ENCODE data around the gene F2. TPM values are rescaled to one million over a fixed set of nuclear protein-coding genes. Genes with fewer than 3 reads are reported as not detected.

The F2 gene
- total and polyA plus RNA-seq, 2 of the 13 experiments (the other 11 are each of a cell fraction or from before 2014, with no cell fraction given) = 330 to 801 TPM

DNA sequence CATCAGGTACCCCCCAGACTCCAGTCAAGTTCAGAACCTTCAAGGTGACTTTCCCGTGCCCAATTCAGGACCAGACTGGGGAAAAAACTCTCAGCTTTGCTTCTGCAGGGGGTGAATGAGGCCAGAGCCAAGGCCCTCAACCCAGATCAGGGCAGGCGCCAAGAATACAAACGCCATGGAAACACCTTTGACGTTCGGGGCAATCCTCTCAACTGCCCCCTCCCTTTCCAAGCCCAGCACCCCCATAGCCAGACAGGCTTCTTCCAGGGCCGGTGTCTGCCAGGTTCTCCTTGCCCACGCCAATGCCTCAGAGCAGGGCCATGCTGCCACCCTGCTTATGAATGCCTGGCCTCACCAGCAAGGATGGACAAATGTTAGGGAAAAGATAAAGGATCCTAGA is 24.4 kb upstream of the F2 start (continued):
- TF ChIP-seq, protein P1, sequence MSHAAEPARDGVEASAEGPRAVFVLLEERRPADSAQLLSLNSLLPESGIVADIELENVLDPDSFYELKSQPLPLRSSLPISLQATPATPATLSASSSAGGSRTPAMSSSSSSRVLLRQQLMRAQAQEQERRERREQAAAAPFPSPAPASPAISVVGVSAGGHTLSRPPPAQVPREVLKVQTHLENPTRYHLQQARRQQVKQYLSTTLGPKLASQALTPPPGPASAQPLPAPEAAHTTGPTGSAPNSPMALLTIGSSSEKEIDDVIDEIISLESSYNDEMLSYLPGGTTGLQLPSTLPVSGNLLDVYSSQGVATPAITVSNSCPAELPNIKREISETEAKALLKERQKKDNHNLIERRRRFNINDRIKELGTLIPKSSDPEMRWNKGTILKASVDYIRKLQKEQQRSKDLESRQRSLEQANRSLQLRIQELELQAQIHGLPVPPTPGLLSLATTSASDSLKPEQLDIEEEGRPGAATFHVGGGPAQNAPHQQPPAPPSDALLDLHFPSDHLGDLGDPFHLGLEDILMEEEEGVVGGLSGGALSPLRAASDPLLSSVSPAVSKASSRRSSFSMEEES (CRISPR knock-in tag; IDR thresholded peaks at IDR 0.05) = no peak
- TF ChIP-seq ZNF552 (CRISPR knock-in tag; IDR thresholded peaks at IDR 0.05; ENCODE audit: borderline replicate concordance) (no peak), GLI4 (CRISPR knock-in tag; IDR thresholded peaks at IDR 0.05; ENCODE audit: borderline replicate concordance) (no peak), SIX1 (CRISPR knock-in tag; IDR thresholded peaks at IDR 0.05; ENCODE audit: borderline replicate concordance) (no peak)

DNA sequence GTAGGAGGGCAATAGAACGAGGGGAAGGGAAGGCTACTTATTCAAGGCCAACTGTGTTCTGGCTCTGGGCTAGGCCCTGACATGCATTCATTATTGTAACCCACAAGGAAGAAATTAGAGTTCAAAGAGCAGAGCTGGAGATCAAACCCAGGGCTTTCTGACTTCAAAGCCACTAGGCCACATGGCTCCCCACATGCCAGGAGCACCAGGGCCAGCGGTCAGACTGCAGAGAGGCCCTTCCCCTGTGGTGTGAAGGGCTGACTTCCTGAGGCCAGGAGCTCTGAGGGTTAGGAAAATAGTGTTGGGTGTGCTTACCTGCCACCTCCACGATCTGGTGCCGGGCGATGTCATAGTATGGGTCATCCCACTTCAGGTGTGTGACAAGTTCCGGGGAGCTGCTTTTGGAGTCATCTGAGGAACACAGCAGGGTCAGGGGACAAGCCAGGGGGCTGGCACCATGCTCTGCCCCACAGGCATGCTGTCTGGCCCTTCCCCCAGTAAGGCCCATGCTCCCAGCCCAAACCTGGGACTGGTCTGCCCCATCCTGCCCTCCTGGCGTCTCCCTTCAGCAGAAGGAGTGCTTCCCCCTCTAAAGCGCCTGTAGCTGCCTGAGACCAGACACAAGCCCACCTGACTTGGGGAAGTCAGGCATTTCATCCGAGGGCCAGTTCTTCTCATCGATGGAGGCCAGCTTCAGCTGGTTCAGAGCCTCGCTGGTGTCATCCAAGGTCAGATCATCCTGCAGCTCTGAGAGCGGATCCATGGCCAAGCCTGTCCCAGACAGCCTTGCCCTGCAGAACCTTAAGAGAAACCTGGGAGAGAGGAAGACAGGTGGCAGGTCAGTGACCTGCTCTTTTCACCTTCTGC is 23.4 kb upstream of the F2 start:
- FAIRE-seq = no peak
- Histone ChIP-seq H3K36me3 (replicated peaks in 1 of 2; ENCODE audit: control insufficient read depth in 1 of 2, insufficient read depth in 2 of 2, low read length in 2 of 2) (peaks cover 4 to 17% of the 10 kb centered on the region in 2 experiments; a peak in 4 of 5 replicates), H3K9me3 (ENCODE audit: low read length) (no peaks in the 10 kb centered on the region), H3K9ac (ENCODE audit: insufficient read depth, low read depth, low read length) (peak overlapping the region; percentile 42; the same call in 1 of the 2 replicates), H2AFZ (ENCODE audit: low read length) (no peak overlapping the region), H3K4me2 (ENCODE audit: low read depth, low read length) (no peak overlapping the region), H3K79me2 (ENCODE audit: insufficient read depth, low read length) (peaks cover 17% of the 10 kb centered on the region), H3K27me3 (ENCODE audit: control insufficient read depth in 1 of 2, insufficient read depth in 2 of 2, low read length in 2 of 2) (no peaks in the 10 kb centered on the region; a peak in 1 of 5 replicates), H3K4me1 (ENCODE audit: insufficient read depth, low read length) (peaks cover 81% of the 10 kb centered on the region), H3K4me3 (replicated peaks in 1 of 3; ENCODE audit: insufficient read depth in 1 of 3, low read depth in 2 of 3, low read length in 3 of 3) (no peak overlapping the region), H3K27ac (ENCODE audit: extremely low read length, insufficient read depth, low read length) (peak overlapping the region; percentile 60), H4K20me1 (ENCODE audit: insufficient read depth, low read length) (no peaks in the 10 kb centered on the region)
- in situ Hi-C loops (cut with HindIII; ENCODE audit: extremely low pct_ligation_motif_present, low pct_unique_long_range_greater_than_20kb) (no loop called here), intact Hi-C loops (cut with micrococcal nuclease; ENCODE audit: unreplicated experiment) (no loop called here)
- CTCF ChIA-PET (ENCODE audit: low intra/inter-chr PET ratio, low total read pairs) = no interaction called here
- 70% methylated on average over 8 of the region's 12 CpGs for WGBS (ENCODE audit: low lambda C conversion rate)
- BruUV-seq (replicated peaks) = no TSS peak
- DNase-seq (ENCODE audit: low spot score) = peak; percentile 71
- peak; percentile 52 for ATAC-seq
- POLR2A ChIA-PET = interaction anchor here (1.0 to 3.6 kb wide), 4 partner anchors 9 to 48 kb away, joined by 3 to 29 read pairs (median 6); partner anchors contain the start of gene F2
- no peak for TF ChIP-seq U2AF1 (optimal IDR thresholded peaks at IDR 0.05; ENCODE audit: low read depth, low read length)
- TF ChIP-seq ZSCAN30 (CRISPR knock-in tag; IDR thresholded peaks at IDR 0.05) = no peak
- no peak for TF ChIP-seq ZNF317 (CRISPR knock-in tag; IDR thresholded peaks at IDR 0.05)
- TF ChIP-seq, protein P2, sequence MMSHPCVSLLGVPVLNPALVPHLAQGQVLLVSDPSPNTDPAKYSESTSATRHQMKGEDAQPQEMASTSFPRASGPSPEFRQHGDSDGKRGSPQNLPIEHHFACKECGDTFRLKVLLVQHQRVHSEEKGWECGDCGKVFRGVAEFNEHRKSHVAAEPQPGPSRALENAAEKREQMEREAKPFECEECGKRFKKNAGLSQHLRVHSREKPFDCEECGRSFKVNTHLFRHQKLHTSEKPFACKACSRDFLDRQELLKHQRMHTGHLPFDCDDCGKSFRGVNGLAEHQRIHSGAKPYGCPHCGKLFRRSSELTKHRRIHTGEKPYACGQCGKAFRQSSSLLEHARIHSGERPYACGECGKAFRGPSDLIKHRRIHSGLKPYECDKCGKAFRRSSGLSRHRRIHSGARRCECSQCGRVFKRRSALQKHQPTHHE (CRISPR knock-in tag; IDR thresholded peaks at IDR 0.05; ENCODE audit: borderline replicate concordance) = no peak
- no peak for TF ChIP-seq ZNF292 (CRISPR knock-in tag; IDR thresholded peaks at IDR 0.05; ENCODE audit: borderline replicate concordance, low read depth)
- no peak for TF ChIP-seq RARG (CRISPR knock-in tag; IDR thresholded peaks at IDR 0.05; ENCODE audit: low read depth)
- TF ChIP-seq, protein P3, sequence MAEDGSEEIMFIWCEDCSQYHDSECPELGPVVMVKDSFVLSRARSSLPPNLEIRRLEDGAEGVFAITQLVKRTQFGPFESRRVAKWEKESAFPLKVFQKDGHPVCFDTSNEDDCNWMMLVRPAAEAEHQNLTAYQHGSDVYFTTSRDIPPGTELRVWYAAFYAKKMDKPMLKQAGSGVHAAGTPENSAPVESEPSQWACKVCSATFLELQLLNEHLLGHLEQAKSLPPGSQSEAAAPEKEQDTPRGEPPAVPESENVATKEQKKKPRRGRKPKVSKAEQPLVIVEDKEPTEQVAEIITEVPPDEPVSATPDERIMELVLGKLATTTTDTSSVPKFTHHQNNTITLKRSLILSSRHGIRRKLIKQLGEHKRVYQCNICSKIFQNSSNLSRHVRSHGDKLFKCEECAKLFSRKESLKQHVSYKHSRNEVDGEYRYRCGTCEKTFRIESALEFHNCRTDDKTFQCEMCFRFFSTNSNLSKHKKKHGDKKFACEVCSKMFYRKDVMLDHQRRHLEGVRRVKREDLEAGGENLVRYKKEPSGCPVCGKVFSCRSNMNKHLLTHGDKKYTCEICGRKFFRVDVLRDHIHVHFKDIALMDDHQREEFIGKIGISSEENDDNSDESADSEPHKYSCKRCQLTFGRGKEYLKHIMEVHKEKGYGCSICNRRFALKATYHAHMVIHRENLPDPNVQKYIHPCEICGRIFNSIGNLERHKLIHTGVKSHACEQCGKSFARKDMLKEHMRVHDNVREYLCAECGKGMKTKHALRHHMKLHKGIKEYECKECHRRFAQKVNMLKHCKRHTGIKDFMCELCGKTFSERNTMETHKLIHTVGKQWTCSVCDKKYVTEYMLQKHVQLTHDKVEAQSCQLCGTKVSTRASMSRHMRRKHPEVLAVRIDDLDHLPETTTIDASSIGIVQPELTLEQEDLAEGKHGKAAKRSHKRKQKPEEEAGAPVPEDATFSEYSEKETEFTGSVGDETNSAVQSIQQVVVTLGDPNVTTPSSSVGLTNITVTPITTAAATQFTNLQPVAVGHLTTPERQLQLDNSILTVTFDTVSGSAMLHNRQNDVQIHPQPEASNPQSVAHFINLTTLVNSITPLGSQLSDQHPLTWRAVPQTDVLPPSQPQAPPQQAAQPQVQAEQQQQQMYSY (CRISPR knock-in tag; IDR thresholded peaks at IDR 0.05) = no peak
- no peak; the same call in 1 of the 2 replicates for TF ChIP-seq HNF4G (IDR thresholded peaks at IDR 0.05; ENCODE audit: borderline replicate concordance, low read depth, low read length)
- TF ChIP-seq HNF4G (CRISPR knock-in tag; IDR thresholded peaks at IDR 0.05; ENCODE audit: borderline replicate concordance, low read depth) = no peak
- TF ChIP-seq HIVEP1 (CRISPR knock-in tag; IDR thresholded peaks at IDR 0.05) = no peak; the same call in 1 of the 2 replicates
- peak; percentile 73; the same call in 1 of the 2 replicates for TF ChIP-seq ZNF792 (CRISPR knock-in tag; IDR thresholded peaks at IDR 0.05)
- no peak; the same call in 1 of the 2 replicates for TF ChIP-seq ZNF678 (CRISPR knock-in tag; IDR thresholded peaks at IDR 0.05)
